ENCODE data around the gene FABP3. TPM values are rescaled to one million over a fixed set of nuclear protein-coding genes. Genes with fewer than 3 reads are reported as not detected.

Gene FABP3
- total RNA-seq, 6 donors from 2014 or later = 4.2 to 98.9 (median 27.2) TPM

- no peaks in the 10 kb centered on the region for H3K9me3 ChIP-seq
- 85 to 87% methylated on average over 6 of the region's 6 CpGs for WGBS, 2 donors
- no peaks in the 10 kb centered on the region for H3K27me3 ChIP-seq
- DNase-seq (no peak), ATAC-seq (ENCODE audit: low FRiP score in 2 of 2) (no peak)
- H3K36me3 ChIP-seq = no peaks in the 10 kb centered on the region
- no peak overlapping the region for H3K4me3 ChIP-seq
- H3K27ac ChIP-seq = no peak overlapping the region
- no peaks in the 10 kb centered on the region for H3K4me1 ChIP-seq
- TF ChIP-seq POLR2AphosphoS5 (IDR thresholded peaks at IDR 0.05) (no peak), CTCF (IDR thresholded peaks at IDR 0.05) (no peak), EP300 (IDR thresholded peaks at IDR 0.05) (peak in 1 of 4 donors; percentile 6)
Measured at GRCh38 chr1:31381394-31382294, 8.8 kb upstream of the FABP3 start.

GRCh38 chr1:31380181-31380580, 7.3 kb upstream of the FABP3 start:
- 67 to 87% methylated on average over 1 to 3 of the region's 3 CpGs for WGBS, 2 donors
- Histone ChIP-seq H3K36me3 (no peaks in the 10 kb centered on the region), H3K4me3 (no peak overlapping the region), H3K27ac (no peak overlapping the region), H3K9me3 (no peaks in the 10 kb centered on the region), H3K4me1 (no peaks in the 10 kb centered on the region), H3K27me3 (no peaks in the 10 kb centered on the region)
- TF ChIP-seq POLR2AphosphoS5 (IDR thresholded peaks at IDR 0.05) (no peak), CTCF (IDR thresholded peaks at IDR 0.05) (no peak), POLR2A (IDR thresholded peaks at IDR 0.05) (no peak), EP300 (IDR thresholded peaks at IDR 0.05) (no peak)
- ATAC-seq (ENCODE audit: low FRiP score in 2 of 2) = no peak
- DNase-seq = no peak

- no peaks in the 10 kb centered on the region for H3K9me3 ChIP-seq
- ATAC-seq (ENCODE audit: low FRiP score in 2 of 2) (no peak), DNase-seq (no peak)
- no peaks in the 10 kb centered on the region for H3K36me3 ChIP-seq
- H3K4me3 ChIP-seq = no peak overlapping the region
- TF ChIP-seq EP300 (IDR thresholded peaks at IDR 0.05) (no peak), POLR2AphosphoS5 (IDR thresholded peaks at IDR 0.05) (no peak), POLR2A (IDR thresholded peaks at IDR 0.05) (no peak), CTCF (IDR thresholded peaks at IDR 0.05) (no peak)
- no peak overlapping the region for H3K27ac ChIP-seq
- no peaks in the 10 kb centered on the region for H3K27me3 ChIP-seq
- H3K4me1 ChIP-seq = peaks cover 5 to 17% (median 11%) of the 10 kb centered on the region in 4 donors
Measured at GRCh38 chr1:31378001-31378400, 5.1 kb upstream of the FABP3 start.

GRCh38 chr1:31377364-31377863, 4.5 kb upstream of the FABP3 start:
- H3K27me3 ChIP-seq = no peaks in the 10 kb centered on the region
- no peak for TF ChIP-seq EP300 (IDR thresholded peaks at IDR 0.05)
- TF ChIP-seq POLR2AphosphoS5 (IDR thresholded peaks at IDR 0.05) = no peak
- no peak for TF ChIP-seq CTCF (IDR thresholded peaks at IDR 0.05)
- no peak for TF ChIP-seq POLR2A (IDR thresholded peaks at IDR 0.05)
- peaks cover 11 to 23% (median 17%) of the 10 kb centered on the region in 4 donors for H3K4me1 ChIP-seq
- H3K9me3 ChIP-seq = no peaks in the 10 kb centered on the region
- WGBS, 2 donors = 94 to 96% methylated on average over 3 of the region's 3 CpGs
- H3K36me3 ChIP-seq = no peaks in the 10 kb centered on the region
- DNase-seq (no peak), ATAC-seq (ENCODE audit: low FRiP score in 2 of 2) (no peak)
- no peak overlapping the region for H3K27ac ChIP-seq
- no peak overlapping the region for H3K4me3 ChIP-seq
